ENCODE results near the gene LDLRAD3.
A peak's percentile ranks its signal among the peaks of the same experiment; 100 is the strongest.

LDLRAD3 gene

DNA sequence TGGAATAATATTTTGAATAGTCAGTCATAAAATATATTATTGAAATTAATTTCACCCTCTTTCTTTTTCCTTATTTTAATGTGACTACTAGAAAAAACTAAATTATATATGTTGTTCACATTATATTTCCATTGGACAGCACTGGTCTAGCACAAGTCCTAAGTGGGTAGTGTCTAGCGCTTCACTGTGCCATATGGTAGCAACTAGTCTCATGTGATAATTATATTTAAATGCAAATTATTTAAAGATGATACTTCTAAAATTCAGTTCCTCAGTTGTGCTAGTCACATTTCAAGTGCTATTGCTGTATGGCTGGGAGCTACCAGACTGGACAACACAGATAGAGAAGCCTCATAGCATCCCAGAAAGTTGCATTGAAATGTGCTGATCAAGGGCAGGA lies 19.1 kb upstream of the LDLRAD3 start:
- no peak for DNase-seq

DNA sequence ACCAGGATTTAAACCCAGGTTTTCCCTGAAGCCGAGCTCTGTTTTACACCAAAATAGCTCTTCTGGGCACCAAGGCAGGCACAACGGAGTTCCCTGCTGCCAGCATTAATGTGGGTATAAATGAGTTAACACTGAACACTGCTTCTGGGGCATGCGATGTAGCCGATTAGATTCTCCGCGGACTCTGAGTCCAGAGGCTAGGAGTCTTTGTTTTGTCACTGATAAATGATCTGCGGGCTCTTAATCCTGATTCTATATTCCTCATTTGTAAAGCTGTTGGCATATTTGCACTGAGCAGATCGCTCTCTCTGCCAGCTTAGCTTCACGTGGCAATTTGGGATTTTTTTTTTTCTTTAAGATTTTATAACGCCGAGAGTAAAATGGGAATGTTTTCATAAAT lies 16.8 kb upstream of the LDLRAD3 start:
- DNase-seq: no peak

- no peak for DNase-seq
Observed at GRCh38 chr11:35927682-35928081, 16.2 kb upstream of the LDLRAD3 start.

- DNase-seq: no peak
Observed at GRCh38 chr11:35928688-35929395, 15.0 kb upstream of the LDLRAD3 start.

DNA sequence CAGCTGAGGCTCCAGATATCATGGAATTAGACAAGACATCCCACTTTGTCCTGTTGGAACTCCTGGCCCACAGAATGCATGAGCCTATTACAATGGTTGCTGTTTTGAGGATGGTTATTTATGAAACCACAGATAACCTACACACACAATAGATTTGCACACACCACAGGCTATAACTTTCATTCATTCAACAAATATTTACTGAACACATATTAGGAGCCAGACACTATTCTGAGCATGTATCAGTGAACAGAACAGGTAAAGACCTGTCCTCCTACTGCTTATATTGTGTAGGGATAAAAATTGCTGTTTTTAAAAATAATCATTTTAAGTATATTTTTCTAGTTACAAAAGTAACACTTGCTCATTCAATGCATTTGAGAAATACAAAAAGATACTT lies 13.4 kb upstream of the LDLRAD3 start:
- no peak for DNase-seq

GRCh38 chr11:35932121-35932520 lies 11.7 kb upstream of the LDLRAD3 start:
- no peak for DNase-seq

GRCh38 chr11:35932681-35933319 lies 11.1 kb upstream of the LDLRAD3 start:
- no peak for DNase-seq

GRCh38 chr11:35933320-35933871 lies 10.5 kb upstream of the LDLRAD3 start:
- DNase-seq: no peak

DNA sequence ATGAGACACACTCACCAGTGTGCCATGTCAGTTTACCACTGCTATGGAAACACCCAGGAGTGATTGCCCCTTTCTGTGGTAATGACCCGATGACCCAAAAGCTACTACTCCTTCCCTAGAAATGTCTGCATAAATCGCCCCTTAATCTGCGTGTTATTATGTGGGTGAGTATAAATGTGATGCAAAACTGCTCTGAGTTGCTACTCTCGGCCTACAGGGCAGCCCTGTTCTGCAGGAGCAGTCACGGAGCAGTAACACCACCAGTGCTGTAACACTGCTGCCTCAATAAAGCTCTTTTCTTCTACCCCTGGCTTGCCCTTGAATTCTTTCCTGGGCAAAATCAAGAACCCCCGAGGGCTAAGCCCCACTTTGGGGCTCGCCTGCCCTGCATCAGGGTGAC lies 9.6 kb upstream of the LDLRAD3 start:
- no peak for DNase-seq

DNA sequence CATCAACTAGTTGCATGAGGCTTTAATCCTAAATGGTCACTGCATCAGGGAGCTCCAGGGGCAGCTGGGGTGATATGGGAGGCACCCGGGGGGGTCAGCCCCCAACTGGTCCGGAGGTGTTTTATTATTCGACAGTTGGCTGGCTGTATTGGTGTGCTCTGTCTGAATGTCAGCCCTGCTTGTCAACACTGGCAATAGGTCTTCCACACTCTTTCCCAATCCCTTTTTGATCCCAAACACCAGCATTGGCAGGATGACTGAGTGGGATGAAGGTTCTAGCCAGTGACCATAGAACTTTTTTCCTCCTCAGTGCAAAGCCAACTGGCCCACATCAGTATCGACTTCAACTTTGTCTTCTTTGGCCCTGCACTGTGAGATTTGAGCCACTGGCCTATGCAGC lies 8.9 kb upstream of the LDLRAD3 start:
- no peak for DNase-seq

- DNase-seq: no peak
Observed at GRCh38 chr11:35935390-35935789, 8.5 kb upstream of the LDLRAD3 start.

GRCh38 chr11:35937111-35937510 lies 6.8 kb upstream of the LDLRAD3 start:
- DNase-seq: no peak

GRCh38 chr11:35937700-35938099 lies 6.2 kb upstream of the LDLRAD3 start:
- DNase-seq: peak; percentile 36

GRCh38 chr11:35938231-35938630 lies 5.6 kb upstream of the LDLRAD3 start:
- DNase-seq: peak; percentile 16

DNA sequence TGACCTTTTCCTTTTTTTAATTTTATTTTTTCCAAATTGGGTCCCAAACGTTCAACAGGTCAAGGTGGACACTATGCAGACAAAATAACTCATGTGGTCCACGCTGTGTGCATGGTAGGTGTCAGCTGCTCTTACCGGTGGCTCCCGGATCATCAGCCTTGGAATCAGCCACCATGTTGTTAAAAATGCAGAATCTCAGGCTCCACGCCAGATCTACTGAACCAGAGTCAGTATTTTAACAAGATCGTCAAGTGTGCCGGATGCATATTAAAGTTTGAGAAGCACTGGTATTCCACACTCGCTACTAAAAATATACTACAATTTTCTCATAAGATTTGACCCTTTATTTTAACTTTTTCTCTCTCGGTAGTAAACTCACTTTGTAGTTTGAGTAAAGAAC lies 553 bp upstream of the LDLRAD3 start:
- no peak for DNase-seq

DNA sequence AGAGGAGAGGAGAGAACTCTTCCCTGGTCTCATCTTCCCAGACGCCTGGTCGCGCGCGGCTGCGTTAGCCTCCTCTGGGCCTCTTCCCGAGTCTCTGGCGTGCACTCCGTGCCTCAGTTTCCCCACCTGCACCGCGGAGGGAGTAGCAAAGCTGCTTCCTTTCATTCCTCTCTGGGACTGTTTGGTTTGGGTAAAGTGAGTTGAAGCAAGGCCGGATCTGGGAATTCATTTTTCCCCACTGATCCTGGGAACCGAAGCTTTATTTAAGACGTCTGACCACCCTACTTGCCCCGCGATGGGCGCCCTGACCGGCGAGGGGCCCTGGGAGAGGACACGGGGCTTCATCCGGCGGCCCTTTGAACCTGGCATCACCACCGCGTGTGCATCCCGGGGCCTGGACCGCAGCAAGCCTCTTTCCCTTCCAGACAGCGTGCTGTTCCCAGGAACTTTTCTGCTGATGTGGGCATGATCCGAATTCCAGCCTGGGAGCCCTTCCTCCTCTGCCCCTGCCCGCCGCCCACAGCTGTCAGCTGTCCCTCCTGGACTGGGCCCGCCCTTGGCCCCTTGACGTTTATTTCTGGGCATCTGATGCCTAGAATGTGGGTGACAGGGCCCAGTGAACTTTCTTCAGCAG lies 758 bp downstream of the LDLRAD3 start:
- DNase-seq: no peak

DNA sequence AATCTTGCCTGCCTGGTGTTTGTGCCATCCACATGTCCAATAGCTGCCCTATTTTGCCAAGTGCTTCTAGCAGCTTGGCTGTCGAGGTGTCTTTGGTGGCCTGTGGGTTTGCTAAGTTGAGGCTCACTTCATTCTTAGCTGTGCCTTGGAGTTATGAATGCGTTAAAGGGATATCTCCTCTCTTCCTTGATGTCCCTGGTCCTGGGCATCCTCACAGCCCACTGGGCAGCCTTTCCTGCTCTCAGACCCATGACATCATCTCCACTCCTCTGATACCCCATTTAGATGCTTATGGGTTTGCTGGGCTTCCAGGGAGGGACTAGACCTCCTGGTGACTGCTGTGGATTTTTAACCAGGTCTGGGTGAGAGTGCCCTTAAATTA lies 1.3 kb downstream of the LDLRAD3 start:
- DNase-seq: no peak

DNA sequence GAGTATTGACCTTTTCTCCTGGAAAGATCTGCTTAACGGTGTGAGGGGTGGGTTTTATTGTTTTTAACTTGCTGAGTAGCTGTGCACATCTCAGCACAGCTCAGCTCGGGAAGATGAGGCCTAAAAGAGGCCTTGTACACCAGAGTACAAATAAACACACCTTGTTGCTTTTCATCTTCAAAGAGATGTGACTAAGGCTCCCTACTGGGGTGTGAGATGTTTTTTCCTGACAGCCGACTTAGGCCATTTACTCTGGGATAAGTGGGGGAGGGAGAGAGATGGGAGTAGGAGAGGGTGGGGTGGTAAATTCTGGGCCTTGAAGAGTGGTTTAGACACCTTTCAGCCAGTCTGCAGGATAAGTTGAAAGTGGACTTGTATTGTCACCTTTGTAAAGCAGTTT lies 2.9 kb downstream of the LDLRAD3 start:
- no peak for DNase-seq

DNA sequence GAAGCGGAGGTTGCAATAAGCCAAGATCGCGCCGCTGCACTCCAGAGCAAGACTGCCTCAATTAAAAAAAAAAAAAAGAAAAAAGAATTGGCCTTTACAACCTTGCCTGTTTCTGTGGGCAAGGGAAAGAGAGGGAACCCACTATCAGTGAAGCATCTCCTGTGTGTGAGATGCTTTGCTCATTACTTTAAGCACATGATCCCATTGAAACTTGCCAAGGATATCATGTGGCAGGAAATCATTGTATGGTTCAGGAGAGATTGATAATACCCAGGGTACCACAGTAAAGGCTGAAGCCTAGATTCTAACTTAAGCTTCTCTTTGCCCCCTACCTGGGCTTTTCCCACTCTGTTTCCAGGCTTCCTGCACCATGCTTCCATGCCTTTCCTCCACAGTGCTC lies 3.6 kb downstream of the LDLRAD3 start:
- DNase-seq: no peak

GRCh38 chr11:35949242-35949641 lies 5.4 kb downstream of the LDLRAD3 start:
- no peak for DNase-seq

- DNase-seq: no peak
Observed at GRCh38 chr11:35950082-35950481, 6.2 kb downstream of the LDLRAD3 start.

- DNase-seq: no peak
Observed at GRCh38 chr11:35951680-35952079, 7.8 kb downstream of the LDLRAD3 start.

DNA sequence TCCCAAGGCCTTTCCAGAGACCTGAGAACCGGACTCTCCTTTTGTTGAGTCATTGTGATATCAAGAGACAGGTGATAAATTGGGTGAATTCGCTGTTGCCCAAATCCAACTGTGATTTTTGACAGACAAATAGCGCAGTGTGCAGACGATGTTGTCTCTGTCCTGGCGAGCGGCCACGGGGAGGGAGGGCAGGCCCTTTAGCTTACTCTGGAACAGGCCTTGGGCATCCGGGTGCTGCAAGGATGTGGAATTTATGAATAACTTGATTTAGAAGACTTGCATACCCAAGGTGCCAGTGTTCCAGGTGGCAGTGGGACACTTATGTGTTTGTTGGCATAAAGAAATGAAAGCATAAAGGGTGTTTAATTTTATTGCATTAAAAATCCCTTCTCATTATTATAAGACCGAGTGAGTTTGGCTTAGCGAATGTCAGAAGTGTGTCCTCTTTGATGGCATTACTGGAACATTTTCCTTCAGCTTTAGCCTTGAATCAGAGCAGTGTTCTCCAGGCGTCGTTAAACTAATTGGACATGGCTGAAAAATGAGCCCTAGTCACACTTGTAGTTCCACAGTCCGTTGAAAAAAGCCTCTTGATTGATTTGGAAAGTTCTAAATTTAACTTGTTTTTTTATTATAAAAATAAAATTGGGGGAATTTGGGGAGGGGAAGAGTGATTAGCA lies 9.4 kb downstream of the LDLRAD3 start:
- DNase-seq: no peak
